ENCODE data around the gene KCNH4. TPM values are rescaled to one million over a fixed set of nuclear protein-coding genes. Genes with fewer than 3 reads are reported as not detected.

The KCNH4 gene
- total and polyA plus RNA-seq, 2 of the 13 experiments (the other 11 are each of a cell fraction or from before 2014, with no cell fraction given), result 0.01 to 0.09 TPM

DNA sequence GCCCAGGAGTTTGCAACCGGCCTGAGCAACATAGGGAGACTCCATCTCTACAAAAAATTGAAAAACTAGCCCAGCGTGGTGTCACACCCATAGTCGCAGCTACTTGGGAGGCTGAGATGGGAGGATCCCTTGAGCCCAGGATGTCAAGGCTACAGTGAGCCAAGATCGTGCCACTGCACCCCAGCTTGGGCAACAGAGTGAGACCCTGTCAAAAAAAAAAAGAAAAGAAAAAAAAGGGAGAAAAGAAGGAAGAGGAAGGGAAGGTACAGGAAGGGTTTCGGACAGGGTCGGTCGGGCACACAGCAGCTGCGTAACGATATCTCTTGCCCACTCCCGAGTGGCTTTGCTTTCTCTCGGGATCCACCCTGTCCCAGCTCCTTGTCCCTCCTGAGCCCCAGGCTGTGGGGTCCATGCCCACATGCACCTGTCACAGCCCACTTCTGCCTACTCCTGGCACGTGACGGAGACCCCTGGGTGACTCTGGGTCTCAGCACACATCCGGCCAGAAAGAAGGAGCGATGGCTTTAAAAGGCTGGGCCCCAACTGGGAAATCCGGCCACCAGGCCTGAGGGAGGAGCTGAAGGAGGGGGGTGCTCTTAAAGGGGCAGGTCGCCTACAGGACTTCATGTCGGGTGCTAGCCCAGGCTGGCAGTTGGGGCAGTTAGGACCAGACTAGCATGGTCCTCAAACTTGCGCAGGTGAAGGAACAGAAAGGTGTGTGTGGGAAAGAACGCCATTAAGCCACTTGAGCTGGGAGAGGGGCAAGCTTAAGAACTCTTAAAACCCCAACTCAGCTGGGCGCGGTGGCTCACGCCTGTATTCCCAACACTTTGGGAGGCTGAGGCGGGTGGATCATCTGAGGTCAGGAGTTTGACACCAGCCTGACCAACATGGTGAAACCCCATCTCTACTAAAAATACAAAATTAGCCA lies 13.3 kb upstream of the KCNH4 start, which contains the start of gene GHDC (continued):
- TF ChIP-seq, protein P1, sequence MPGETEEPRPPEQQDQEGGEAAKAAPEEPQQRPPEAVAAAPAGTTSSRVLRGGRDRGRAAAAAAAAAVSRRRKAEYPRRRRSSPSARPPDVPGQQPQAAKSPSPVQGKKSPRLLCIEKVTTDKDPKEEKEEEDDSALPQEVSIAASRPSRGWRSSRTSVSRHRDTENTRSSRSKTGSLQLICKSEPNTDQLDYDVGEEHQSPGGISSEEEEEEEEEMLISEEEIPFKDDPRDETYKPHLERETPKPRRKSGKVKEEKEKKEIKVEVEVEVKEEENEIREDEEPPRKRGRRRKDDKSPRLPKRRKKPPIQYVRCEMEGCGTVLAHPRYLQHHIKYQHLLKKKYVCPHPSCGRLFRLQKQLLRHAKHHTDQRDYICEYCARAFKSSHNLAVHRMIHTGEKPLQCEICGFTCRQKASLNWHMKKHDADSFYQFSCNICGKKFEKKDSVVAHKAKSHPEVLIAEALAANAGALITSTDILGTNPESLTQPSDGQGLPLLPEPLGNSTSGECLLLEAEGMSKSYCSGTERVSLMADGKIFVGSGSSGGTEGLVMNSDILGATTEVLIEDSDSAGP (CRISPR knock-in tag; IDR thresholded peaks at IDR 0.05; ENCODE audit: borderline replicate concordance), result peak; percentile 100
- peak; percentile 80 for TF ChIP-seq KMT2B (CRISPR knock-in tag; IDR thresholded peaks at IDR 0.05)
- peak; percentile 86; the same call in 1 of the 2 replicates for TF ChIP-seq ZNF460 (CRISPR knock-in tag; IDR thresholded peaks at IDR 0.05; ENCODE audit: borderline replicate concordance)
- peak; percentile 83 for TF ChIP-seq ZBTB7B (CRISPR knock-in tag; IDR thresholded peaks at IDR 0.05)
- TF ChIP-seq MEIS1 (CRISPR knock-in tag; IDR thresholded peaks at IDR 0.05; ENCODE audit: borderline replicate concordance), result no peak
- TF ChIP-seq MXD4 (CRISPR knock-in tag; IDR thresholded peaks at IDR 0.05), result 0 out of 2 replicates have a peak, but pooled peaks have one; percentile 51
- no peak; the same call in 1 of the 2 replicates for TF ChIP-seq NCOA2 (CRISPR knock-in tag; IDR thresholded peaks at IDR 0.05)
- TF ChIP-seq ZNF441 (CRISPR knock-in tag; IDR thresholded peaks at IDR 0.05; ENCODE audit: borderline replicate concordance), result peak; percentile 50; the same call in 1 of the 2 replicates
- no peak for TF ChIP-seq ZNF629 (CRISPR knock-in tag; conservative IDR thresholded peaks at IDR 0.05)
- TF ChIP-seq SPEN (CRISPR knock-in tag; IDR thresholded peaks at IDR 0.05; ENCODE audit: low read depth), result peak; percentile 80
- 0 out of 2 replicates have a peak, but pooled peaks have one; percentile 69 for TF ChIP-seq CC2D1A (CRISPR knock-in tag; IDR thresholded peaks at IDR 0.05)
- TF ChIP-seq ZNF121 (CRISPR knock-in tag; IDR thresholded peaks at IDR 0.05), result peak; percentile 95
- TF ChIP-seq ZNF251 (CRISPR knock-in tag; IDR thresholded peaks at IDR 0.05), result no peak
- no peak for TF ChIP-seq ZNF367 (CRISPR knock-in tag; IDR thresholded peaks at IDR 0.05; ENCODE audit: borderline replicate concordance)
- TF ChIP-seq, protein P2, sequence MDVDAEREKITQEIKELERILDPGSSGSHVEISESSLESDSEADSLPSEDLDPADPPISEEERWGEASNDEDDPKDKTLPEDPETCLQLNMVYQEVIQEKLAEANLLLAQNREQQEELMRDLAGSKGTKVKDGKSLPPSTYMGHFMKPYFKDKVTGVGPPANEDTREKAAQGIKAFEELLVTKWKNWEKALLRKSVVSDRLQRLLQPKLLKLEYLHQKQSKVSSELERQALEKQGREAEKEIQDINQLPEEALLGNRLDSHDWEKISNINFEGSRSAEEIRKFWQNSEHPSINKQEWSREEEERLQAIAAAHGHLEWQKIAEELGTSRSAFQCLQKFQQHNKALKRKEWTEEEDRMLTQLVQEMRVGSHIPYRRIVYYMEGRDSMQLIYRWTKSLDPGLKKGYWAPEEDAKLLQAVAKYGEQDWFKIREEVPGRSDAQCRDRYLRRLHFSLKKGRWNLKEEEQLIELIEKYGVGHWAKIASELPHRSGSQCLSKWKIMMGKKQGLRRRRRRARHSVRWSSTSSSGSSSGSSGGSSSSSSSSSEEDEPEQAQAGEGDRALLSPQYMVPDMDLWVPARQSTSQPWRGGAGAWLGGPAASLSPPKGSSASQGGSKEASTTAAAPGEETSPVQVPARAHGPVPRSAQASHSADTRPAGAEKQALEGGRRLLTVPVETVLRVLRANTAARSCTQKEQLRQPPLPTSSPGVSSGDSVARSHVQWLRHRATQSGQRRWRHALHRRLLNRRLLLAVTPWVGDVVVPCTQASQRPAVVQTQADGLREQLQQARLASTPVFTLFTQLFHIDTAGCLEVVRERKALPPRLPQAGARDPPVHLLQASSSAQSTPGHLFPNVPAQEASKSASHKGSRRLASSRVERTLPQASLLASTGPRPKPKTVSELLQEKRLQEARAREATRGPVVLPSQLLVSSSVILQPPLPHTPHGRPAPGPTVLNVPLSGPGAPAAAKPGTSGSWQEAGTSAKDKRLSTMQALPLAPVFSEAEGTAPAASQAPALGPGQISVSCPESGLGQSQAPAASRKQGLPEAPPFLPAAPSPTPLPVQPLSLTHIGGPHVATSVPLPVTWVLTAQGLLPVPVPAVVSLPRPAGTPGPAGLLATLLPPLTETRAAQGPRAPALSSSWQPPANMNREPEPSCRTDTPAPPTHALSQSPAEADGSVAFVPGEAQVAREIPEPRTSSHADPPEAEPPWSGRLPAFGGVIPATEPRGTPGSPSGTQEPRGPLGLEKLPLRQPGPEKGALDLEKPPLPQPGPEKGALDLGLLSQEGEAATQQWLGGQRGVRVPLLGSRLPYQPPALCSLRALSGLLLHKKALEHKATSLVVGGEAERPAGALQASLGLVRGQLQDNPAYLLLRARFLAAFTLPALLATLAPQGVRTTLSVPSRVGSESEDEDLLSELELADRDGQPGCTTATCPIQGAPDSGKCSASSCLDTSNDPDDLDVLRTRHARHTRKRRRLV (CRISPR knock-in tag; IDR thresholded peaks at IDR 0.05), result peak; percentile 82; the same call in 1 of the 2 replicates
- TF ChIP-seq REPIN1 (CRISPR knock-in tag; IDR thresholded peaks at IDR 0.05; ENCODE audit: borderline replicate concordance, low read depth), result peak; percentile 81; the same call in 1 of the 2 replicates
- TF ChIP-seq ZNF816 (CRISPR knock-in tag; IDR thresholded peaks at IDR 0.05; ENCODE audit: borderline replicate concordance), result peak; percentile 80; the same call in 1 of the 2 replicates
- TF ChIP-seq MBNL3 (CRISPR knock-in tag; conservative IDR thresholded peaks at IDR 0.05), result no peak
- TF ChIP-seq, protein P3, sequence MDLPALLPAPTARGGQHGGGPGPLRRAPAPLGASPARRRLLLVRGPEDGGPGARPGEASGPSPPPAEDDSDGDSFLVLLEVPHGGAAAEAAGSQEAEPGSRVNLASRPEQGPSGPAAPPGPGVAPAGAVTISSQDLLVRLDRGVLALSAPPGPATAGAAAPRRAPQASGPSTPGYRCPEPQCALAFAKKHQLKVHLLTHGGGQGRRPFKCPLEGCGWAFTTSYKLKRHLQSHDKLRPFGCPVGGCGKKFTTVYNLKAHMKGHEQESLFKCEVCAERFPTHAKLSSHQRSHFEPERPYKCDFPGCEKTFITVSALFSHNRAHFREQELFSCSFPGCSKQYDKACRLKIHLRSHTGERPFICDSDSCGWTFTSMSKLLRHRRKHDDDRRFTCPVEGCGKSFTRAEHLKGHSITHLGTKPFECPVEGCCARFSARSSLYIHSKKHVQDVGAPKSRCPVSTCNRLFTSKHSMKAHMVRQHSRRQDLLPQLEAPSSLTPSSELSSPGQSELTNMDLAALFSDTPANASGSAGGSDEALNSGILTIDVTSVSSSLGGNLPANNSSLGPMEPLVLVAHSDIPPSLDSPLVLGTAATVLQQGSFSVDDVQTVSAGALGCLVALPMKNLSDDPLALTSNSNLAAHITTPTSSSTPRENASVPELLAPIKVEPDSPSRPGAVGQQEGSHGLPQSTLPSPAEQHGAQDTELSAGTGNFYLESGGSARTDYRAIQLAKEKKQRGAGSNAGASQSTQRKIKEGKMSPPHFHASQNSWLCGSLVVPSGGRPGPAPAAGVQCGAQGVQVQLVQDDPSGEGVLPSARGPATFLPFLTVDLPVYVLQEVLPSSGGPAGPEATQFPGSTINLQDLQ (CRISPR knock-in tag; IDR thresholded peaks at IDR 0.05), result peak; percentile 39; the same call in 1 of the 2 replicates
- peak; percentile 94 for TF ChIP-seq ELF1 (CRISPR knock-in tag; IDR thresholded peaks at IDR 0.05)

Measured in HepG2 (cell line).